Left forelimb (tissue), 1 donor: ENCODE results near the gene SYCN.

ENCODE experiments used
- DNase-seq: peaks from one replicate; pipeline ENCODE4 v3.0.0-alpha.2; 2018; ENCODE audit warnings: low spot score

The SYCN gene

GRCh38 chr19:39155741-39156140 is 48.3 kb downstream of the SYCN start:
- DNase-seq: no peak

- no peak for DNase-seq
These were observed 48.9 kb downstream of the SYCN start for GRCh38 chr19:39155114-39155700.

GRCh38 chr19:39154629-39155100 is 49.4 kb downstream of the SYCN start:
- no peak for DNase-seq

GRCh38 chr19:39154100-39154628 is 49.9 kb downstream of the SYCN start:
- DNase-seq: no peak
